HepG2 (cell line): ENCODE measurements around the gene MDP1.

Experiments
- BRCA1 ChIP-seq: sonication (generic); formaldehyde crosslinking; IDR thresholded peaks from 2 replicates; pipeline ENCODE4 v1.4.0; 2020; ENCODE audit warnings: missing genetic modification reagents
- FOXA1 ChIP-seq, 2 experiments: fragments of 450-650 bp in 1 of 2; sonication (generic) in 1 of 2; formaldehyde crosslinking in 1 of 2; IDR thresholded peaks; 2 replicates each; pipeline versions ENCODE4 v1.4.0 to v1.6.1; 2016 to 2020; ENCODE audit warnings: missing genetic modification reagents in 1 of 2
- POLR2A ChIP-seq, 2 experiments: IDR thresholded peaks; 2 replicates each; pipeline ENCODE4 v1.6.1; 2011; ENCODE audit warnings: low read depth in 2 of 2, low read length in 2 of 2, mild to moderate bottlenecking in 1 of 2, moderate library complexity in 1 of 2; ENCODE audit not compliant: insufficient read depth in 1 of 2
- ZNF30 ChIP-seq: sonication (generic); formaldehyde crosslinking; IDR thresholded peaks from 2 replicates; pipeline ENCODE4 v1.5.0; 2020; ENCODE audit warnings: mild to moderate bottlenecking, missing genetic modification reagents

DNA sequence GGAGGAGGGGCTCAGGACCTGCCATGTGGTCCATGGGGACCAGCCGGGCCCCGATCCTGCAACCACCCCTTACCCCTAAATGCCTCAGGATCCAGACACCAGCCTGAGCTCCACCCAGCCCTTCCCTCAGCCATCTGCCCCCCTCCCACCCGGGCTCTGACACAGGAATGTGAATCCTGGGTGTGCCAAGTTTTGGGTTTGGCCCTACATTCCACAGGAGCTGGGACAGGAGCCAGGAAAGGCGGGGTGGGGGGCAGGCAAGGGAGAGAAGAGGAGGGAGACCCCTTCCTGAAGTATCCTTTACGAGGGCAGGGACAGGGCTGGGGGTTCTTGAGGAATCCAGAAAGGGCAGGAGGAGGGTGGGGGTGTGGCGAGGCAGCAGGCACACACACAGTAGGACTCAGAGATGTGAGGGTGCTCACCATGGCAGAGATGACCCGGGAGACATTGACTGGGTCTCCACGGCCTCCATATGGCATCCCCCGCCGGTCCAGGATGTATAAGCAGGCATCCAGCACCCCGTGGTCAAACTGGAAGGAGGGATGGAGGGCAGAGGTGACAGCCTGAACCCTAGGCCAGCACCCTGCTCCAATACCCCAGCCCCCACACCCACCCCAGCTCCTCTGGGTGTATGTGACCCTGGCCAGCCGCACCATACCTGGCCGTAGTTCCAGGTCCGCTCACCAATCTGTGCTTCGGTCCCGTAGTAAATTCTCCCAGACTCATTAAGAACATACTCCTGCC lies 43.6 kb upstream of the MDP1 start:
- no peak for TF ChIP-seq FOXA1 (IDR thresholded peaks at IDR 0.05)
- no peak for TF ChIP-seq FOXA1 (CRISPR knock-in tag; IDR thresholded peaks at IDR 0.05)
- no peak for TF ChIP-seq POLR2A (IDR thresholded peaks at IDR 0.05; ENCODE audit: insufficient read depth in 1 of 2, low read depth in 2 of 2, low read length in 2 of 2)
- TF ChIP-seq BRCA1: no peak
- no peak for TF ChIP-seq ZNF30 (CRISPR knock-in tag)
